HepG2 (cell line): ENCODE results near the gene CHKA. TPM values are rescaled to one million over a fixed set of nuclear protein-coding genes. Genes with fewer than 3 reads are reported as not detected.

Experiments used
- ATAC-seq: fragments of 200-7000 bp; cut with Tn5 transposase; 3 replicates; pipeline ENCODE4 v1.9.1; 2020; ENCODE audit warnings: mild to moderate bottlenecking, moderate library complexity
- BruUV-seq: library from RNA; stranded (reverse); fragments of 400-500 nt; replicated peaks from 2 replicates; lab custom pipeline; 2021; lab: Mats Ljungman, UMichigan
- CTCF ChIA-PET: fragments of 300-600 bp; formaldehyde crosslinking; extraction: SDS; loops from one replicate; lab custom pipeline; 2021; ENCODE audit warnings: low total read pairs, inconsistent platforms, low intra/inter-chr PET ratio; lab: Yijun Ruan, JAX
- POLR2A ChIA-PET: fragments of 350-600 bp; sonication (Branson Sonifier 250); formaldehyde crosslinking; loops from one replicate; lab custom pipeline; 2020; ENCODE audit warnings: antibody characterized with exemption, inconsistent platforms; lab: Yijun Ruan, JAX
- DNase-seq: peaks from one replicate; pipeline ENCODE4 v3.0.0-alpha.2; 2015; ENCODE audit warnings: low spot score
- FAIRE-seq: peaks from 3 replicates; lab custom pipeline; 2011; peaks lifted over from hg19 to GRCh38; lab: Jason Lieb, UNC
- H2AFZ ChIP-seq: one replicate; pipeline ENCODE4 v1.6.1; 2011; ENCODE audit warnings: low read length, inconsistent platforms
- H3K27ac ChIP-seq: fragments of 300-600 bp; 3 replicates; pipeline ENCODE4 v1.8.0; 2011; ENCODE audit warnings: mixed run types, mild to moderate bottlenecking, mixed read lengths, low read length, inconsistent platforms; ENCODE audit not compliant: insufficient read depth; ENCODE audit errors: extremely low read length
- H3K27me3 ChIP-seq, 2 experiments: fragments of 200-600 bp in 1 of 2; 2 replicates in 1 of 2; 3 replicates in 1 of 2; pipeline versions ENCODE4 v1.6.0 to v1.8.0; 2011; ENCODE audit warnings: low read length in 2 of 2, mild to moderate bottlenecking in 2 of 2, moderate library complexity in 2 of 2, inconsistent platforms in 1 of 2; ENCODE audit not compliant: insufficient read depth in 2 of 2, control insufficient read depth in 1 of 2
- H3K36me3 ChIP-seq, 2 experiments: fragments of 200-600 bp in 1 of 2; replicated peaks in 1 of 2; 2 replicates in 1 of 2; 3 replicates in 1 of 2; pipeline versions ENCODE4 v1.5.1 to v1.8.0; 2011; ENCODE audit warnings: low read length in 2 of 2, inconsistent platforms in 1 of 2; ENCODE audit not compliant: insufficient read depth in 2 of 2, control insufficient read depth in 1 of 2
- H3K4me1 ChIP-seq: 2 replicates; pipeline ENCODE4 v1.5.1; 2012; ENCODE audit warnings: low read length, inconsistent platforms; ENCODE audit not compliant: insufficient read depth
- H3K4me2 ChIP-seq: 2 replicates; pipeline ENCODE4 v1.6.0; 2011; ENCODE audit warnings: low read depth, low read length, inconsistent platforms
- H3K4me3 ChIP-seq, 3 experiments: fragments of 200-600 bp in 1 of 3; sonication (generic), shearing (Covaris generic) in 1 of 3; replicated peaks in 1 of 3; 2 replicates each; pipeline ENCODE4 v1.5.1; 2011 to 2016; ENCODE audit warnings: low read length in 3 of 3, inconsistent platforms in 2 of 3, low read depth in 2 of 3, mild to moderate bottlenecking in 2 of 3, control low read depth in 1 of 3, mixed read lengths in 1 of 3; ENCODE audit not compliant: insufficient read depth in 1 of 3
- H3K79me2 ChIP-seq: one replicate; pipeline ENCODE4 v1.6.1; 2011; ENCODE audit warnings: low read length, inconsistent platforms; ENCODE audit not compliant: insufficient read depth
- H3K9ac ChIP-seq: 2 replicates; pipeline ENCODE4 v1.6.0; 2011; ENCODE audit warnings: mild to moderate bottlenecking, low read depth, low read length, inconsistent platforms; ENCODE audit not compliant: insufficient read depth
- H3K9me3 ChIP-seq: 2 replicates; pipeline ENCODE4 v1.5.1; 2012; ENCODE audit warnings: mild to moderate bottlenecking, low read length
- H4K20me1 ChIP-seq: 2 replicates; pipeline ENCODE4 v1.6.0; 2011; ENCODE audit warnings: inconsistent platforms, mild to moderate bottlenecking, low read length, moderate library complexity; ENCODE audit not compliant: insufficient read depth
- ARNTL ChIP-seq: sonication (generic); formaldehyde crosslinking; IDR thresholded peaks from 2 replicates; pipeline ENCODE4 v1.4.0; 2020; ENCODE audit warnings: mild to moderate bottlenecking, missing genetic modification reagents
- CBX5 ChIP-seq: sonication (generic); formaldehyde crosslinking; IDR thresholded peaks from 2 replicates; pipeline ENCODE4 v1.4.0; 2020; ENCODE audit warnings: missing genetic modification reagents, borderline replicate concordance
- ELF4 ChIP-seq: sonication (generic); formaldehyde crosslinking; IDR thresholded peaks from 2 replicates; pipeline ENCODE4 v1.5.0; 2020; ENCODE audit warnings: missing genetic modification reagents, mild to moderate bottlenecking, moderate library complexity, borderline replicate concordance
- GFI1 ChIP-seq: sonication (generic); formaldehyde crosslinking; IDR thresholded peaks from 2 replicates; pipeline ENCODE4 v1.5.0; 2020; ENCODE audit warnings: missing genetic modification reagents, mild to moderate bottlenecking, borderline replicate concordance
- KLF15 ChIP-seq: sonication (generic); formaldehyde crosslinking; IDR thresholded peaks from 2 replicates; pipeline ENCODE4 v1.8.1; 2023; ENCODE audit warnings: borderline replicate concordance, mild to moderate bottlenecking, inconsistent platforms, missing genetic modification reagents, mixed read lengths
- NFATC3 ChIP-seq: sonication (generic); formaldehyde crosslinking; IDR thresholded peaks from 2 replicates; pipeline ENCODE4 v1.5.1; 2020; ENCODE audit warnings: mild to moderate bottlenecking, missing genetic modification reagents
- NFIC ChIP-seq: IDR thresholded peaks from 2 replicates; pipeline ENCODE4 v1.6.1; 2012; ENCODE audit warnings: mild to moderate bottlenecking, low read length, inconsistent platforms
- NONO ChIP-seq, 2 experiments: fragments of 450-650 bp in 1 of 2; sonication (generic) in 1 of 2; formaldehyde crosslinking in 1 of 2; IDR thresholded peaks in 1 of 2; conservative IDR thresholded peaks in 1 of 2; 2 replicates each; pipeline versions ENCODE4 v1.6.1 to v1.8.0; 2017 to 2022; ENCODE audit warnings: mild to moderate bottlenecking in 1 of 2, missing genetic modification reagents in 1 of 2, moderate library complexity in 1 of 2
- RNF2 ChIP-seq: fragments of 450-650 bp; conservative IDR thresholded peaks from 2 replicates; pipeline ENCODE4 v1.6.1; 2016; ENCODE audit warnings: low read depth
- SP140L ChIP-seq: sonication (generic); formaldehyde crosslinking; IDR thresholded peaks from 2 replicates; pipeline ENCODE4 v1.4.0; 2020; ENCODE audit warnings: missing genetic modification reagents, borderline replicate concordance
- ZNF292 ChIP-seq: sonication (generic); formaldehyde crosslinking; IDR thresholded peaks from 2 replicates; pipeline ENCODE4 v1.8.1; 2022; ENCODE audit warnings: mild to moderate bottlenecking, low read depth, missing genetic modification reagents, borderline replicate concordance
- ZNF430 ChIP-seq: sonication (generic); formaldehyde crosslinking; IDR thresholded peaks from 2 replicates; pipeline ENCODE4 v1.9.0; 2021; ENCODE audit warnings: mild to moderate bottlenecking, missing genetic modification reagents
- WGBS: methylation state at CpG from one replicate; pipeline ENCODE4 v1.1.6; 2017; ENCODE audit warnings: low lambda C conversion rate; 5-methylcytosine and 5-hydroxymethylcytosine counted together
- in situ Hi-C: cut with HindIII; loops from 2 replicates; pipeline ENCODE4 v1.10.0; 2017; ENCODE audit warnings: low pct_unique_long_range_greater_than_20kb; ENCODE audit not compliant: extremely low pct_ligation_motif_present
- intact Hi-C: fragments of 100-400 bp; cut with micrococcal nuclease; formaldehyde crosslinking; loops from one replicate; pipeline ENCODE4 v1.10.0; 2022; ENCODE audit not compliant: unreplicated experiment
- polyA plus RNA-seq, 8 experiments: library from polyadenylated mRNA; depleted of rRNA in 3 of 8; stranded (reverse) in 7 of 8; unstranded in 1 of 8; fragments of >200 nt; fragmentation: Illumina TruSeq in 4 of 8; extraction: Trizol in 4 of 8; gene quantifications; 2 replicates each; pipeline versions ENCODE4 v1.2.1 to v1.2.3, GENCODE V29; 2011 to 2016; ENCODE audit warnings: low read depth in 4 of 8, missing spikeins in 1 of 8, mixed read lengths in 1 of 8; ENCODE audit not compliant: insufficient read depth in 1 of 8
- total RNA-seq, 5 experiments: library from RNA; depleted of rRNA; stranded (reverse); fragments of >200 nt; fragmentation: Illumina TruSeq; extraction: Trizol; gene quantifications; 2 replicates each; pipeline ENCODE4 v1.2.3, GENCODE V29; 2016; ENCODE audit warnings: low read depth in 1 of 5
- TF ChIP-seq, protein P1 (sequence below): sonication (generic); formaldehyde crosslinking; IDR thresholded peaks from 2 replicates; pipeline ENCODE4 v1.4.0; 2020; ENCODE audit warnings: missing genetic modification reagents, borderline replicate concordance
- TF ChIP-seq, protein P2 (sequence below): sonication (generic); formaldehyde crosslinking; IDR thresholded peaks from 2 replicates; pipeline ENCODE4 v1.4.0; 2020; ENCODE audit warnings: low read depth, mild to moderate bottlenecking, missing genetic modification reagents
- TF ChIP-seq, protein P3 (sequence below): conservative IDR thresholded peaks from 2 replicates; pipeline ENCODE4 v1.6.1; 2018; ENCODE audit warnings: missing genetic modification reagents
- TF ChIP-seq, protein P4 (sequence below): sonication (generic); formaldehyde crosslinking; IDR thresholded peaks from 2 replicates; pipeline ENCODE4 v1.4.0; 2020; ENCODE audit warnings: low read depth, mild to moderate bottlenecking, missing genetic modification reagents

CHKA gene
- total and polyA plus RNA-seq, 2 of the 13 experiments (the other 11 are each of a cell fraction or from before 2014, with no cell fraction given), result 71.6 to 92.7 TPM

DNA sequence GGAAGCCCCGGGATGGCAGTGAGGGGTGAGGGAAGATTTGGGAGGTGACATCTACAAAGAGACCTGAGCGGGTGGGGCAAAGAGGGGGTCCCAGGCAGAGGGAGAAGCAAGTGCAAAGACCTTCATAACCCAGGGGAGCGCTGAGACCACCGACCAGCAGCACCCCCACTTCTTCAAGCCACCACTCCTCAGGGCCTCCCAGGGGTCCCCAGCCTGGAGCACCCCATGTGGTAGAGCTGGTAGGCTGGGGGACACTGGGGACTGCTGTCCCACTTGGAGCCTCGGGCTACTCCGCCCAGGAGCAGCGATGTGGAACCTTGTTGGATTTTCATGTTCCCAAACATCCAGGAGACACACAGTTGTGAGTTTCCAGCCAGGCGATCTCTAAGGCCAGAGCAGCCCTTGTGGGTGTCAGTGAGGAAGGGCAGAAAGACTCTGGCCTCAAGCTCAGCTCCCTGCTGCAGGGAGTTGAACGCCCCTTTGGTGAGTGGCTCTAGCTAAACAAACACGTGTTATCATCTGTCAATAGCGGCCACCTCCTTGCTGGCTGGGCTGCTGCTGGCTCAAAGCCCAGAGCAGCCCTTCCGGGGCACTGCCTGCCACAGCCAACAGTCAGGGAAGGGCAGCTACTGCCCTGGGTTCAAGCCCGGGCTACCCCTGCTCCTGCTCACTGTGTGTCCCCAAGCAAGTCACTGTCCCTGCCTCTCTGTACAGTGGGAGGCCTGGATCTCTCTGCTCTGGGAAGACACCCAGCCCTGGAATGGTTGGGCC lies 25.7 kb upstream of the CHKA start:
- TSS peak; percentile 96 for BruUV-seq
- 6% methylated on average over 4 of the region's 13 CpGs for WGBS
- intact Hi-C loops, result loop anchor here (2.0 kb wide), 1 partner anchor 20 kb away; no protein-coding TSS in a partner anchor
- ATAC-seq (peak; percentile 89), DNase-seq (peak; percentile 97), FAIRE-seq (peak; percentile 99)
- no peaks in the 10 kb centered on the region; a peak in 1 of 5 replicates for H3K27me3 ChIP-seq
- no peaks in the 10 kb centered on the region for H3K9me3 ChIP-seq
- H2AFZ ChIP-seq, result no peak overlapping the region
- peak overlapping the region; percentile 43 to 76 (median 44) for H3K4me3 ChIP-seq
- H3K9ac ChIP-seq, result peak overlapping the region; percentile 86
- no peaks in the 10 kb centered on the region for H3K79me2 ChIP-seq
- no peaks in the 10 kb centered on the region for H4K20me1 ChIP-seq
- H3K36me3 ChIP-seq, result no peaks in the 10 kb centered on the region
- ChIA-PET CTCF (no interaction called here), POLR2A (interaction anchor here (0.5 to 7.7 kb wide), 21 partner anchors 11 to 1560 kb away, joined by 3 to 196 read pairs (median 8); partner anchors contain the start of genes ALDH3B1, C11orf24, CHKA and NDUFS8)
- H3K4me1 ChIP-seq, result peaks cover 84% of the 10 kb centered on the region
- in situ Hi-C loops, result no loop called here
- H3K27ac ChIP-seq, result peak overlapping the region; percentile 98
- peak overlapping the region; percentile 99 for H3K4me2 ChIP-seq
- TF ChIP-seq, protein P1, sequence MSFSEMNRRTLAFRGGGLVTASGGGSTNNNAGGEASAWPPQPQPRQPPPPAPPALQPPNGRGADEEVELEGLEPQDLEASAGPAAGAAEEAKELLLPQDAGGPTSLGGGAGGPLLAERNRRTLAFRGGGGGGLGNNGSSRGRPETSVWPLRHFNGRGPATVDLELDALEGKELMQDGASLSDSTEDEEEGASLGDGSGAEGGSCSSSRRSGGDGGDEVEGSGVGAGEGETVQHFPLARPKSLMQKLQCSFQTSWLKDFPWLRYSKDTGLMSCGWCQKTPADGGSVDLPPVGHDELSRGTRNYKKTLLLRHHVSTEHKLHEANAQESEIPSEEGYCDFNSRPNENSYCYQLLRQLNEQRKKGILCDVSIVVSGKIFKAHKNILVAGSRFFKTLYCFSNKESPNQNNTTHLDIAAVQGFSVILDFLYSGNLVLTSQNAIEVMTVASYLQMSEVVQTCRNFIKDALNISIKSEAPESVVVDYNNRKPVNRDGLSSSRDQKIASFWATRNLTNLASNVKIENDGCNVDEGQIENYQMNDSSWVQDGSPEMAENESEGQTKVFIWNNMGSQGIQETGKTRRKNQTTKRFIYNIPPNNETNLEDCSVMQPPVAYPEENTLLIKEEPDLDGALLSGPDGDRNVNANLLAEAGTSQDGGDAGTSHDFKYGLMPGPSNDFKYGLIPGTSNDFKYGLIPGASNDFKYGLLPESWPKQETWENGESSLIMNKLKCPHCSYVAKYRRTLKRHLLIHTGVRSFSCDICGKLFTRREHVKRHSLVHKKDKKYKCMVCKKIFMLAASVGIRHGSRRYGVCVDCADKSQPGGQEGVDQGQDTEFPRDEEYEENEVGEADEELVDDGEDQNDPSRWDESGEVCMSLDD (CRISPR knock-in tag), result peak; percentile 94
- TF ChIP-seq ELF4 (CRISPR knock-in tag) (no peak), CBX5 (CRISPR knock-in tag) (peak; percentile 90; the same call in 1 of the 2 replicates), GFI1 (CRISPR knock-in tag) (peak; percentile 82), NONO (IDR thresholded peaks at IDR 0.05) (no peak), NONO (CRISPR knock-in tag; conservative IDR thresholded peaks at IDR 0.05) (peak; percentile 71), KLF15 (CRISPR knock-in tag) (no peak), ZNF292 (CRISPR knock-in tag) (peak; percentile 99), RNF2 (no peak), SP140L (CRISPR knock-in tag) (no peak), NFATC3 (CRISPR knock-in tag) (peak; percentile 89), ARNTL (CRISPR knock-in tag) (peak; percentile 91), NFIC (peak; percentile 80; the same call in 1 of the 2 replicates), ZNF430 (CRISPR knock-in tag) (peak; percentile 91; the same call in 1 of the 2 replicates)
- TF ChIP-seq, protein P2, sequence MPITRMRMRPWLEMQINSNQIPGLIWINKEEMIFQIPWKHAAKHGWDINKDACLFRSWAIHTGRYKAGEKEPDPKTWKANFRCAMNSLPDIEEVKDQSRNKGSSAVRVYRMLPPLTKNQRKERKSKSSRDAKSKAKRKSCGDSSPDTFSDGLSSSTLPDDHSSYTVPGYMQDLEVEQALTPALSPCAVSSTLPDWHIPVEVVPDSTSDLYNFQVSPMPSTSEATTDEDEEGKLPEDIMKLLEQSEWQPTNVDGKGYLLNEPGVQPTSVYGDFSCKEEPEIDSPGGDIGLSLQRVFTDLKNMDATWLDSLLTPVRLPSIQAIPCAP (CRISPR knock-in tag), result no peak
- TF ChIP-seq, protein P3, sequence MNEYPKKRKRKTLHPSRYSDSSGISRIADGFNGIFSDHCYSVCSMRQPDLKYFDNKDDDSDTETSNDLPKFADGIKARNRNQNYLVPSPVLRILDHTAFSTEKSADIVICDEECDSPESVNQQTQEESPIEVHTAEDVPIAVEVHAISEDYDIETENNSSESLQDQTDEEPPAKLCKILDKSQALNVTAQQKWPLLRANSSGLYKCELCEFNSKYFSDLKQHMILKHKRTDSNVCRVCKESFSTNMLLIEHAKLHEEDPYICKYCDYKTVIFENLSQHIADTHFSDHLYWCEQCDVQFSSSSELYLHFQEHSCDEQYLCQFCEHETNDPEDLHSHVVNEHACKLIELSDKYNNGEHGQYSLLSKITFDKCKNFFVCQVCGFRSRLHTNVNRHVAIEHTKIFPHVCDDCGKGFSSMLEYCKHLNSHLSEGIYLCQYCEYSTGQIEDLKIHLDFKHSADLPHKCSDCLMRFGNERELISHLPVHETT (CRISPR knock-in tag), result no peak
- TF ChIP-seq, protein P4, sequence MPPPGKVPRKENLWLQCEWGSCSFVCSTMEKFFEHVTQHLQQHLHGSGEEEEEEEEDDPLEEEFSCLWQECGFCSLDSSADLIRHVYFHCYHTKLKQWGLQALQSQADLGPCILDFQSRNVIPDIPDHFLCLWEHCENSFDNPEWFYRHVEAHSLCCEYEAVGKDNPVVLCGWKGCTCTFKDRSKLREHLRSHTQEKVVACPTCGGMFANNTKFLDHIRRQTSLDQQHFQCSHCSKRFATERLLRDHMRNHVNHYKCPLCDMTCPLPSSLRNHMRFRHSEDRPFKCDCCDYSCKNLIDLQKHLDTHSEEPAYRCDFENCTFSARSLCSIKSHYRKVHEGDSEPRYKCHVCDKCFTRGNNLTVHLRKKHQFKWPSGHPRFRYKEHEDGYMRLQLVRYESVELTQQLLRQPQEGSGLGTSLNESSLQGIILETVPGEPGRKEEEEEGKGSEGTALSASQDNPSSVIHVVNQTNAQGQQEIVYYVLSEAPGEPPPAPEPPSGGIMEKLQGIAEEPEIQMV (CRISPR knock-in tag), result peak; percentile 75
